IPS-18c (cell line): ENCODE results near the gene IFI6.
"Not testable (repeated sequence)": the region's sequence is repeated elsewhere in the genome, so short reads cannot be mapped to it uniquely, and the experiment has no call there.

Experiments used
- H3K4me3 ChIP-seq: 2 replicates; pipeline ENCODE4 v1.7.0; 2013; ENCODE audit warnings: low read depth, mild to moderate bottlenecking, low read length, moderate library complexity; ENCODE audit not compliant: insufficient read depth
- H3K9me3 ChIP-seq: one replicate; pipeline ENCODE4 v1.6.1; 2013; ENCODE audit warnings: mild to moderate bottlenecking, low read length, moderate library complexity; ENCODE audit not compliant: control insufficient read depth, insufficient read depth

The IFI6 gene

DNA sequence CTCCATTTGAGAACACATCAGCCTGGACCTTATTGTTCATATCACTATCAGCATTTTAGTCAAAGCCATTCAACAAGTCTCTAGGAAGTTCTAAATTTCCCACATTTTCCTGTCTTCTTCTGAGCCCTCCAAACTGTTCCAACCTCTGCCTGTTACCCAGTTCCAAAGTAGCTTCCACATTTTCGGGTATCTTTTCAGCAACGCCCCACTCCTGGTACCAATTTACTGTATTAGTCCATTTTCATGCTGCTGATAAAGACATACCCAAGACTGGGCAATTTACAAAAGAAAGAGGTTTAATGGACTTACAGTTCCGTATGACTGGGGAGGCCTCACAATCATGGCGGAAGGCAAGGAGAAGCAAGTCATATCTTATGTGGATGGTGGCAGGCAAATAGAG lies 9.6 kb upstream of the IFI6 start:
- H3K9me3 ChIP-seq, result peaks cover 18% of the 10 kb centered on the region
- not testable (repeated sequence) for H3K4me3 ChIP-seq

DNA sequence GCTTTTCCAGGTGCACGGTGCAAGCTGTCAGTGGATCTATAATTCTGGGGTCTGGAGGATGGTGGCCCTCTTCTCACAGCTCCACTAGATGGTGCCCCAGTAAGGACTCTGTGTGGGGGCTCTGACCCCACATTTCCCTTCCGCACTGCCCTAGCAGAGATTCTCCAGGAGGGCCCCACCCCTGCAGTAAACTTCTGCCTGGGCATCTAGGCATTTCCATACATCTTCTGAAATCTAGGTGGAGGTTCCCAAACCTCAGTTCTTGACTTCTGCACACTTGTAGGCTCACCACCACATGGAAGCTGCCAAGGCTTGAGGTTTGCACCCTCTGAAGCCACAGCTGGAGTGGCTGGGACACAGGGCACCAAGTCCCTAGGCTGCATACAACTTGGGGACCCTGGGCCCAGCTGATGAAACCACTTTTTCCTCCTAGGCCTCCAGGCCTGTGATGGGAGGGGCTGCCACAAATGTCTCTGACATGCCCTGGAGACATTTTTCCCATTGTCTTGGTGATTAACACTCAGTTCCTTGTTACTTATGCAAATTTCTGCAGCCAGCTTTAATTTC lies 8.3 kb upstream of the IFI6 start:
- not testable (repeated sequence) for H3K4me3 ChIP-seq
- peaks cover 18% of the 10 kb centered on the region for H3K9me3 ChIP-seq

GRCh38 chr1:27678747-27679146 lies 6.8 kb upstream of the IFI6 start:
- Histone ChIP-seq H3K9me3 (peaks cover 18% of the 10 kb centered on the region), H3K4me3 (no peak overlapping the region)

GRCh38 chr1:27676410-27676809 lies 4.4 kb upstream of the IFI6 start:
- peaks cover 15% of the 10 kb centered on the region for H3K9me3 ChIP-seq
- no peak overlapping the region for H3K4me3 ChIP-seq

DNA sequence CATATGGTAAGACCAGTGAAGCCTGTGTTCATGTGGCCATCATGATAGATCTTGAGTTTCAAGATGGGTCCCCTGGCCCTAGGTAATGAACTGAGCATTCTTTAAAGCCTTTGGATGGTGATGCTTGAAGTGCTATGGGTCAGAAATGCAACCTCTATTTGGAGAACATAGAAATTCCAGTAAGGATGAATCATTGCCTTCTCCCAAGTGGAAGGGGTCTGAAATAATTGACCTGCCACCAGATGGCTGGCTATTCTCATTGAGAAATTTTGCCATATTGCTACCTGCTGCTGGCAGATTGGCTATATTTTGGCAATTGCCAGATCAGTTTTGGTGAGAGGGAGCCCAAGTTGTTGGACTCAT lies 739 bp upstream of the IFI6 start:
- peak overlapping the region; percentile 2; the same call in 1 of the 2 replicates for H3K4me3 ChIP-seq
- H3K9me3 ChIP-seq, result peaks cover 2% of the 10 kb centered on the region

GRCh38 chr1:27669876-27670275 lies 2.1 kb downstream of the IFI6 start:
- H3K9me3 ChIP-seq, result no peaks in the 10 kb centered on the region
- no peak overlapping the region for H3K4me3 ChIP-seq

DNA sequence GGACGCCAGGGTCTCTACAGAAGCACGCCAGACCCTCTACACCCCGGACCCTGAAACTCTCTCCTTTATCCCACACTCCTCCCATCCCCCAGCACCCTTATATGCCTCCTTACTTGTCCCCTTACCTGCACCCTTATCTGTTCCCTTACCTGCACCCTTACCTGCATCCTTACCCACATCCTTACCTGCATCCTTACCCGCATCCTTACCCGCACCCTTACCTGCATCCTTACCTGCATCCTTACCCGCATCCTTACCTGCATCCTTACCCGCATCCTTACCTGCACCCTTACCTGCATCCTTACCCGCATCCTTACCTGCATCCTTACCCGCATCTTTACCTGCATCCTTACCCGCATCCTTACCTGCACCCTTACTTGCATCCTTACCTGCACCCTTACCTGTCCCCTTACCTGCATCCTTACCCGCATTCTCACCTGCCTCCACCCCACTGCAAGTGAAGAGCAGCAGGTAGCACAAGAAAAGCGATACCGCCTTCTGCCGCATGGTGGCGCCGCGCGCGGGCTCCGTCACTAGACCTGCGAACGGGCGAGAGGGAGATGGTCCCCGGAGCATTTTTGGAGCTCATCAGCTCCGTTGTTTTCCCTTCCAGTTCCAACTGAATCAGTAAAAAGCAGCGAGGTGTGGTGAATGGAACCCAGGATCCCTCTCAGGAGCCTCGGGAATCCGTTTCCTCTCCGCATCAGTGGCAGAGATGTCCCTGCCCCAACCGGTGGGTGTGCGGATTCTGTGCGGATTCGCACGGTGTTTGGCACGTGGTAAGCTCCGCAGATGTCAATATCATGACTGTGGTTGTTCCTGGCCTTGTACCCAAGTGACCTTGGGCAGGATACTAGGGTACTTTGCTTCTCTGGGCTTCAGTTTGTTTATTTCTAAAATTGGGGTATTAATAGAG lies 2.9 kb downstream of the IFI6 start:
- no peak overlapping the region for H3K4me3 ChIP-seq

GRCh38 chr1:27668121-27668807 lies 3.7 kb downstream of the IFI6 start:
- Histone ChIP-seq H3K9me3 (no peaks in the 10 kb centered on the region), H3K4me3 (no peak overlapping the region)

More for the DNA sequence above, 2.9 kb downstream of the IFI6 start:
- no peaks in the 10 kb centered on the region for H3K9me3 ChIP-seq

GRCh38 chr1:27666791-27667254 lies 5.2 kb downstream of the IFI6 start:
- Histone ChIP-seq H3K9me3 (no peaks in the 10 kb centered on the region), H3K4me3 (no peak overlapping the region)

- H3K4me3 ChIP-seq, result no peak overlapping the region
- H3K9me3 ChIP-seq, result no peaks in the 10 kb centered on the region
Measured at GRCh38 chr1:27666294-27666693, 5.7 kb downstream of the IFI6 start.

DNA sequence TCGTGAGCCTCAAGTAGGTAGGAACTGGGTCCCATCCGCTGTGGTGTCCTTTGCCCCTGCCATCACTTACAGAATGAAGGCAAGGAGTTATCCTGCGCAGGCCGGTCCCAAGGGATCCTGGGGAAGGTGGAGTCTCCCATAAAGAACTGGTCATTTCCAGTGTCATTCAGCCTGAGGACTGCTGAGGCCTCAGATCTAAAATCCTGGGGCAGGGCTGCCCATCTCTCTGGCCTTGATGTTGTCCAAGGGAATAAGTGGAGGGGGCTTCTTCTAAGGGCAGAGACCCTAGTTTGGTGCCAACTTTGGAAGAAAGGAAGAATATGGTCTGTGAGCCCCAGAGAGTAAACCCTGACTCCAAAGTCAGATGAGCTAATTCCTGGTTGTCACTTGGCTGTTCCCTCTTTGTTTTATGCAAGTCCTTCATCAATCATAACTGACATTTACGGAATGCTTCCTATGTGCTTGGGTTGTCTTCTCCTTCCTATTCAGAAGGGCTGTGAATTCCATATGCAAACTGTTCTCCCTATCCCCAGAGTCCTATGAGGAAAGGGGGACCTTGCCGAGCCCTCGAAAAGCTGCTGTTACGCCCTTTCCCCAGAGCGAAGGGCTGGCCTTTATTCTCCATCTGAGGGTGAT lies 6.9 kb downstream of the IFI6 start:
- no peak overlapping the region for H3K4me3 ChIP-seq
- no peaks in the 10 kb centered on the region for H3K9me3 ChIP-seq

DNA sequence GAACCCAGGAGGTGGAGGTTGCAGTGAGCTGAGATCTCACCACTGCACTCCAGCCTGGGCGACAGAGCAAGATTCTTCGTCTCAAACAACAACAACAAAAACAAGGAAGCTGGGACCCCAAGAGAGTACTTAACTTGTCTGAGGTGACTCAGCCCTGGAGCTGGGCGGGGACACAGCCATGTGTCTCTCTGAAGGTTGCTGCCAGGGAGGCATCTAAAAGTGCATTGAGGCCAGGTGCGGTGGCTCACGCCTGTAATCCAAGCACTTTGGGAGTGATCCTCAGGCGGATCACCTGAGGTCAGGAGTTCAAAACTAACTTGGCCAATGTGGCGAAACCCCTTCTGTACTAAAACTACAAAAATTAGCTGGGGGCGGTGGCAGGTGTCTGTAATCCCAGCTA lies 7.7 kb downstream of the IFI6 start:
- H3K9me3 ChIP-seq, result no peaks in the 10 kb centered on the region
- no peak overlapping the region for H3K4me3 ChIP-seq

DNA sequence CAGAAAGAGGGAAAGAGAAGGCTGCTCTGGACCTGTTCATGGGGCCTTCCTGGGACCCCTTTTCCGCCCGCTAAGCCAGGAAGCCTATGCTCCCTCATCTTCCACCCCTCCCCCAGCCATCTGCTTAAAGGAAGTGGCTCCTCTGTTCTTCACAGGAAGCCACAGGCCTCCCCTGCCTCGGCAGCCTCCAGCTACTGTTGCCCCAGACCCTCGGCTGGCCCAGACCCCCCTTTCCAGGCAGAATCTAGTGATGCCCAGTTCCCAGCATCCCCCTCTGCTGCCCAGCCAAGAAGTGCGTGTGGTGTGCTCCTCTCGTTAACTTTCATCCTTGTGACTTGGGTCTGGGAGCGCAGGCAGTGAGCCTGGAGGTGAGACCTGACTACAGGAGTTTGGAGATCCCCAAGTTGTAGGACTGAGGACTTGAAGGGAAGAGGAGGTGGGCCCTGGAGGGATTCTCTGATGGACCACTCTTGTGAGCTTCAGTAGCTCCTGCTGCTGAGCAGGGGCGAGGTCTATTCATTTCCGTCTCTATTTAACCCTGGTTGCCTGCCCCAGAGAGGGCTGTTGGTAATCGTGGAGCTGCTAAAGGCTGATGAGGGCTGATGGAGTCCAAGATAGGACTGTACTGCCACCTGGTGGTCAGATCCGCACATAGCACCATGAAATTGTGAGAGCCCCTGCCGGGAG lies 9.1 kb downstream of the IFI6 start:
- Histone ChIP-seq H3K9me3 (no peaks in the 10 kb centered on the region), H3K4me3 (no peak overlapping the region)

DNA sequence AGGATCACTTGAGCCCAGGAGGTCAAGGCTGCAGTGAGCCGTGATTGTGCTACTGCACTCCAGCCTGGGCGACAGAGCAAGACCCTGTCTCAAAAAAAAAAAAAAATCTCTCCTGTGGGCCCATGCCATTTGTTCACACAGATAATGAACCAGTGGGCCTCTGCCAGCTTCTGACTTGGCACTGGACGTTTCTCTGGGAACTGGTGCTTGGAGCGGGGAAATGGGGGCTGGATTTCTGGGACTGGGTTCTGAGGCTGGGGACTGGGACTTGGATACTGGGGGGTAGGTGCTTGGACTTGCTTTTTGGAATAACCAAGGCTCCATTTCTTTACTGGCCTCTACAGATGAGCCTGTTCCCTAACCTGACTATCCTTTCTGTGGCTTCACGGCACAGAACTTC lies 9.7 kb downstream of the IFI6 start:
- no peak overlapping the region for H3K4me3 ChIP-seq
- no peaks in the 10 kb centered on the region for H3K9me3 ChIP-seq

- Histone ChIP-seq H3K4me3 (no peak overlapping the region), H3K9me3 (no peaks in the 10 kb centered on the region)
Measured at GRCh38 chr1:27661412-27662075, 10.4 kb downstream of the IFI6 start.

DNA sequence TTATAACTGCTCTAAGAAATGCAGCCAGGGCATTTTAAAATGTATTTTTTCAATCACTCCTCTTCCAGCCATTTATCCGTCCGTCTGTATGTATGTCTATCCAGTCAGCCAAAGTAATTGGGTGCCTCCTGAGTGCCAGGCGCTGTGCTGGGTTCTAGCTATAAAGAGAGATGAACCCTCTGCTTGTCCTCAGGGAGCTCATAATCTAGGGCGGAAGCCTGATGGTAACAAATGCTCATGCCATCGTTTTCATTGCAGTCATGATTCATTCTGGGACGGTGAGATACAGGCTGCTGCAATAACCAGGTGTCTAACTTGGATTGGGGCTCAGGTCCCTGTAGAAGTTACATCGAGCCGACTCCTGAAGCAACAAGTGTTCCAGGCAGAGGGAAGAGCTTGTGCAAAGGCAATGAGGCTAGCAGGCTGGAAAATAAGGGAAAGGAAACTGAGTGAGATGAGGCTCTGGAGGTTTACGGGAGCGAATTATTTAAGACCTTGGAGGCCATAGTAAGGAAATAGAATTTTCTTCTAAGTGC lies 11.6 kb downstream of the IFI6 start:
- no peaks in the 10 kb centered on the region for H3K9me3 ChIP-seq
- no peak overlapping the region; the same call in 1 of the 2 replicates for H3K4me3 ChIP-seq
